Stimulated activated CD8-positive, alpha-beta memory T cell treated with anti-CD3 and anti-CD28 coated beads, Interleukin-2, amount 100 ng/mL, for 48 hours (primary cell): ENCODE data around the gene ZKSCAN8.

Experiments
- DNase-seq, 2 donors: peaks; one replicate each; pipeline ENCODE4 v3.0.0-alpha.2; 2020; ENCODE audit warnings: low read depth in 2 of 2

ZKSCAN8 gene

DNA sequence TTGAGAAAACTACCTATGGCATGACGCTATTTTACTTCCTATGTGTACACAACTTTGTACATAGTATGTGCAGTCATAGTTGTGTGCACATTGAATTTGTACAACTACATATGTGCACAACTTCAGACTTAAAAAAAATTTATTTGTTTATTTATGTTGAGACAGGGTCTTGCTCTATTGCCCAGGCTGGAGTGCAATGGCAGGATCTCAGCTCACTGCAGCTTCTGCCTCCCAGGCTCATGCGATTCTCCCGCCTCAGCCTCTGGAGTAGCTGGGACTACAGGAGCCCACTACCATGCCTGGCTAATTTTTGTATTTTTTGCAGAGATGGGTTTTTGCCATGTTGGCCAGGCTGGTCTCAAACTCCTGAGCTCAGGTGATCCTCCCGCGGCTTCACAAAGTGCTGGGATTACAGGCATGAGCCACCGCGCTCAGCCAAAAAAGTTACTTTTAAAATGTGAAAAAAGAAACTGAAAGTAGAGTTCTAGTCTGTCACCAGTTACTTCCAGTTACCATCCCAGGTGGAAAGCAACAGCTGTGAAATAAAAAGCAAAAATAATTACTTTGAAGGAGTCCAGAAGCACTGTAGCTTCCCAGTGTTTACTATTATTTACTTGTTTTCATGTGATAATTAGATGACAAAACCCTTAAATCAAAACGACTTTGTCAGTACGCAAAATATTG lies 1.7 kb upstream of the ZKSCAN8 start:
- no peak for DNase-seq

DNA sequence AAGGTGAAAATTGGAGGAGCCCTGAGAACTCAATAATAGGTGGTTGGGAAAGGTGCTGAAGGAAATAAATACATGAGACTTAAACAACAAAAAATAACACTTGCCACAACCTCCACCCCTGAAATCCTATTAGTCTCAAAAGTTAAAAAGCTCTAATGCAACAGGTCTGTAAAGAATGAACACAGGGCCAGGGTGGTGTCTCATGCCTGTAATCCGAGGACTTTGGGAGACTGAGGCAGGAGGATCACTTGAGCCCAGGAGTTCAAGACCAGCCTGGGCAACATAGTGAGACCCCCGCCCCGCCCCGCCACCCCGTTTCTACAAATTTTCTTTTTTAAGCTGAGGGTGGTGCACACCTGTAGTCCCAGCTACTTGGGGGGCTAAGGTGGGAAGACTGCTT lies 1.1 kb upstream of the ZKSCAN8 start:
- DNase-seq = no peak

DNA sequence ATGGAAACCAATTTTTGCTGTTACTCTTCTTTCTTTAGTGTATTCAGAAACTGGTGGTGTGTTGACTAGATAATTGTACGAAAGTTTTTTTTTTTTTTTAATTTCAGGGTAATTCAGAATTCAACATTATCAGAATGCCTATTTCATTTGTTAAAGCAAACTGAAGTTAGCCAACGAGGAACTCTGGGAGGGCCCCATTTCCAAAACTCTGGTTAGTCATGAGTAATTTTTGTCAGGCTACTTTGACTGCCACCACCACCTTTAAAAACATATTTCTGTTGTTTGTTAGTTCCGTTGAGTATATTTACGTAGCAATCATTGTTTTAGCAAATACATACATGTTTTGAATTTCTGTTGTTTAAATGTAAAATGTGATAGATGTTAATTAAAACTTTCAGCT lies 763 bp downstream of the ZKSCAN8 start:
- no peak for DNase-seq

DNA sequence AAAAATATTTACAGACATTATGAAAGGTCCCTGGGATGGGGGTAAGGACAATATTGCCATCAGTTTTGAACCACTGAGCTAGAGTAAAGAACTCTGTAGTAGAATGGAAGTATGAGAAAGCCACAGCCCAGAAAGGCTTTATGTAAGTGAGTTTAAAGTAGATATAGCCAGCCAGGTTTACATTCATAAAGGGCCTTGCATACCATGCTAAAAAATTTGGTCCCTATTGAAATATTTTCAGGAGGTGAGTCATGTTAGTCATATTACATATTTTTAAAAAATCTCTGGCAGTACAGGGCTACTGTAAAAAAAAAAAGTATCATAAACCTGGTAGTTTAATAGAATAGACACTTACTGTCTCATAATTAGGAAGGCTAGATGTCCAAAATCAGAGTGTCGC lies 3.5 kb downstream of the ZKSCAN8 start:
- no peak for DNase-seq

DNA sequence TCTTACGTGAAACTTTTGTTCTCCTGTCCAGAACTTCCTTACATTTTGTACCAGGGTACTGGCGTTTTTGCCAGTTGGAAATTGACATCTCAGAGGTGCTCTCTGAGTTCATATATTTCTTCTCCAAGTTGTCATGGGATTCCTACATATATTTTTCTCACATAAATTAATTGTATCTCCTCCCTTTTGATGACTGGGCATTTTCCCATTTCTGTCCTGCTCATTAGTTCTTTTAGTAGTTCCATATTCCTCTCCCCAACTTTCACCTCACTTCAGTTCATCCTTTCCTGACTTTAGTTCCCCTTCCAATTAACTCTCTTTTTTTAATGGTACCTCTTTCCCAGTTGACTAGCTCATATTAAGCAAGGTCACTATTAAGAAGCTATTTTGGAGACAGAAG lies 10.8 kb downstream of the ZKSCAN8 start:
- DNase-seq = no peak

DNA sequence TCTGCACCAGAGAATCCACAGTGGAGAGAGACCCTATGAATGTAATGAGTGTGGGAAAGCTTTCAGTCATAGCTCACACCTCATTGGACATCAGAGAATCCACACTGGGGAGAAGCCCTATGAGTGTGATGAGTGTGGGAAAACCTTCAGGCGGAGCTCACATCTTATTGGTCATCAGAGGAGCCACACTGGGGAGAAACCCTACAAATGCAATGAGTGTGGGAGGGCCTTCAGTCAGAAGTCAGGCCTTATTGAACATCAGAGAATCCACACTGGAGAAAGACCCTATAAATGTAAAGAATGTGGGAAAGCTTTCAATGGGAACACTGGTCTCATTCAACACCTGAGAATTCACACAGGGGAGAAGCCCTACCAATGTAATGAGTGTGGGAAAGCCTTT lies 11.9 kb downstream of the ZKSCAN8 start:
- DNase-seq = no peak

DNA sequence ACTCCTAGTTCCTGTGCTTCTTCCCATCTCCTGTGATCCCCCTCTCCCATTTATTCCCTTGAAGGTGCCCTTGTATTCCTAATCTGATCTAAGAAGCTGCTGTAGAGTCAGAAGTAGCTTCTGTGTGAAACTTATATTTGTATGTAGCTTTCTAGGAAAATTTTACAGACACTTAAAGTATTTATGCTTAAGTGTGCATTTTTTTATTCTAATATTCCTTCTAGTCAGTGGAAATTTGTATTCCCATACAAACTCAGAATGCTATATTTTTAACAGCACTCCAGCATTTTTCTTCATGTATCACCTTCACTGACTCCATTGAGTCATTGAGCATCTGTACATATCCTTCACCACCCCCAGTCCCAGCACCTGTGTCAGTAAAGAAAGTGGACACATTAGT lies 12.7 kb downstream of the ZKSCAN8 start:
- DNase-seq = no peak

DNA sequence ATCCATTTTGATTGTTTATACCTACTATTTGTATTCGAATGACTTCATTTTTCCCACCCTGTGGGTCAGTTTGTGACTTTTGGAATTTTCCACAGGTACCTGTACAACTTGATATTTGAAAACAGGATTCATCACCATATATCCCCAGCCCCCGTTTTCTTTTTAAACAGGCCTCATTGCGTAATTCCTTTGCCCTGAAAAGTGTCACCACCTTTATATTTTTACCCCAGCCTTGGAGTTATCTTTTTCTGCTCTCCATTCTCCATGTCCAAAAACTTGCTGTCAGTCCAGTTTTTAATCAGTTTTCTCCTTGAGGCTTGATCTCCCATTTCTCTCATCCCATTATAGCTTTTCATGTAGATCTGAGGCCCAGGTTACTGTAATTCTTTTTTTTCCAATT lies 16.6 kb downstream of the ZKSCAN8 start:
- DNase-seq = no peak

DNA sequence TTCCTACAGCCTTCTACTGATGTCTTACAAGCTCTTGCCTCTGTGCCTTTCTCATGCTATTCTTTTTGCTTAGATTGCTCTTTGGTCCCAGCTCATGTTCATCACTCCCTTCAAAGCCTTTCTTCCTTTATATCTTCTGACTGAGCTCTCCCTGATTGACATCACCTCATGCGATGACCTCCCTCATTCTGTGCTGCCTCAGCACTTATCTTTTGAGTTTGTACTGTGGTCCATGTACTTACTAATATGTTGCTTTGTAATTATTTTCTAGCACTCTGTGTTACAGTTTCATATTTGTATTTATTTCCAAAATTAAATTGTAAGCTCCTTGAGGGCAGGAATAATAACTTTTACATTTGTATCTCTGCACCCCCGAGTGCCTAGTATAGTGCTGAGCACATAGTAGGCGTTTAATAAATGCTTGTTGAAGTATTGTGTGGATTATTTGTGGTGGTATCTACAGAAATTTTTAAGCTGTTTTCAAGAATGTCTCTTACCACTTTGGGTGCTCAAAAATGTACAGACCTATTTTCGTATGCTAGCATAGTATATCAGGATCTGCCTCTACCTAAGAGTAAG lies 17.4 kb downstream of the ZKSCAN8 start:
- DNase-seq = no peak

DNA sequence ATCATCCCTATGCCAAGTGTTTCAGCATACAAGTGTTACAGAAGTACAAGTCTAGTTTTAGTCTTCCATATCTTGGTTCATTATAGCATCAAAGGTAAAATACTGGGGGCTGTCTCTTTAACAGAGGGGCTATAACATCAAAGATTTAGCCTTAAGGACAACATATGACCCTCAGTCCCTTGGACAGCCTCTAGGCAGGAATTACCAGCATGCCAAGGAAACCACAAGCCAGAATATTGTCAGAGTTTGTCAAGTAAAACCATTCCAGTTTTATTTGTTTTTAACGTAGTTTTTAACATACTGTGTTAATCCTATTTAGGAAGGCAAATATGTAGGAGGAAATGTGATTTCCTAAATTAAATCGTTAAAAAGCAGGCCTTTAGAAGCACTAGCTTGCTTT lies 18.6 kb downstream of the ZKSCAN8 start:
- no peak for DNase-seq

DNA sequence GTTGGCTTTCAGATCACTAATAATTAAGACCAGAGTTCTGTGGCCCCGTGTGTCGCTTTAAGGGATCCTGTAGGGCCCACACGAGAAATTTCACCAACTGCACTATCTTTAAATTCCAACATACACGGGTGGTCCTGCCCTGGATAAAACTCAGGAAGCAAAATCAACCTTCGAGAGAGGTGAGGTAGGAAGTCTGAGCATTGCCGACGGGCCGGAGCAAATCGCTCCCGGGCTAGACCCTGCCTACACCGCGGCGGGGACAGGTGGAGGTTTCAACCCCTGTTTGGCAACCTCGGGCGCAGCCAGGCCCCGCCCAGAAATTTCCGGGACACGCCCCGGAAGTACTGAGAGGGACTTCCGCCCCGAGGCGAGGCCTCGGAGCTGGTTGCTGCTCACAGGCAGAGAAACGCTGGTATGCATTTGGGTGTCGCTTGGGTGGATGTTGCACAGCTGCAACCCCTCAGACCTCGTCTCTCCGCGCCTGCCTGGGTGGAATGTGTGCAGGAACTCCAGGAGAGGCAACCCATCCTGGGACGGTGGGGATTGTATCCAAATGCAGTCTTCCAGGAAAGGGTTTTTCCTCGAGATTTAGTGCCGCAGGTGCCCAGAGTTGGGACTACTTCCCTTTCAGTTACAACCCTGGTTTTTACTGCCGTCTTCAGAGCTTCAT lies 19.9 kb downstream of the ZKSCAN8 start:
- DNase-seq = peak; percentile 71 to 81

DNA sequence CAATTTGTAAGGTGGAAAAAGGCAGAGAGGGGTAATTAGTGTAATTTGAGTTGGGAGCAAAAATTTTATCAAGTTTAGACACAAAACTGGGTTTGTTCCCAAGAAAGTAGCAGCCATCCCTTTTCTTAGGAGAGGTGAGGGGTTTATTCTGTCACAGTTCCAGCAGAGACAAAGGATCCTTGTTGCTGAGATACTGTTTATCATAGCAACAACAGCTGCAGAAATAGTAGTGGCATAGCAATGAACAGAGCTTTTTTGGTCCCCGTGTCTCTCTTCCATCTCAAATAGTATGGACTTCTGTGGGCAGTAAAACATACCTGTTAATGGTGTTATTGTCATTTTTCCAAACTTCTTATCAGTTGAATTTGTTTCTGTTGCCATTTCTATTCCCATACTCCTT lies 23.9 kb downstream of the ZKSCAN8 start:
- DNase-seq = no peak

DNA sequence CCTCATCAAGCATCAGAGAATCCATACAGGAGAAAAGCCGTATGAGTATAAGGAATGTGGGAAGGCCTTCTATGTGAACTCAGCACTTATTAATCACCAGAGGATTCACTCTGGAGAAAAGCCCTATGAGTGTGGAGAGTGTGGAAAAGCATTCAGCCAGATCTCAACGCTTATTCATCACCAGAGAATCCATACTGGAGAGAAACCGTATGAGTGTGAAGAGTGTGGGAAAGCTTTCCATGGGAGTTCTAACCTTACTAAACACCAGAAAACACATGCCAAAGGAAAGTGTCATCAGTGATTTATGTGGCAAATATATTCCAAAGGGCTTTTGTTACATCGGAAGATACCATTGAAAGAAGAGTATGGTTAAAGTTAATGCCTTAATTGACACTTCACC lies 25.4 kb downstream of the ZKSCAN8 start:
- no peak for DNase-seq

DNA sequence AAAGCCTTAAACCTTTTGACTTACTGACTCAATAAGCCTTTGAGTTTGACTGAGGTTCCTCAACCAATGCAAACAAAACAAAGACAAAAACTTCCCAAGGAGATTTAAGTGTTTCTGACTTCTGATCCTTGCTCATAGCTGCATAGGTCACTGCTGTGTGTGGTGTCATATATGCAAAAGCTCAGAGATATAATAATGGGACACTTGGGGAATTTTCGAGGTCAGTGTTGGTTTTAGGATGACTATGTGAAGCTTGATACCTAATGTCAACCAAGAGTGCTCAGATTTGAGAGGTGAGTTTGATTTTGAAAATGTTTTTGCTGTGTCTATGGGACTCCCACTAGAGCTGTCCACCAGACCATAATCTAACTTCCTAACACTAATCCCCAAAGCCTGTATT lies 26.2 kb downstream of the ZKSCAN8 start:
- DNase-seq = no peak

DNA sequence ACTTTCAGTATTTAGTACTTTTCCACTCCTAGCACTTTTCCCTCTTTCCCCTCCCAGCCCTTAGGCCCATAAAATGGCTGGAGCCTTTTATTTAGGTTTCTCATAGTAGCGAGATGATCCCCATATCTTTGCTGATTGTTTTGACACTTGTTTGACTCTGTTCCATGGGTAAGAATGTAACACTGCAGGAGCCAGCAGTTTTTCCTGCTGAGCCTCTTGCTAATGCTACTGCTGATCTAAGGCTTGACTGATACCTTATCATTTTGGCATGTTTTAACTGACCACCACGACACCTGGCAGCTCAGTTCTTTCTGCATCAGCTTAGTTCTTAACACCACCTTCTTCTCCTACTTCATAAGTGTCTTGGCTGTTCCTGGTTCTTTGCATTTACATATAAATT lies 29.6 kb downstream of the ZKSCAN8 start:
- no peak for DNase-seq

DNA sequence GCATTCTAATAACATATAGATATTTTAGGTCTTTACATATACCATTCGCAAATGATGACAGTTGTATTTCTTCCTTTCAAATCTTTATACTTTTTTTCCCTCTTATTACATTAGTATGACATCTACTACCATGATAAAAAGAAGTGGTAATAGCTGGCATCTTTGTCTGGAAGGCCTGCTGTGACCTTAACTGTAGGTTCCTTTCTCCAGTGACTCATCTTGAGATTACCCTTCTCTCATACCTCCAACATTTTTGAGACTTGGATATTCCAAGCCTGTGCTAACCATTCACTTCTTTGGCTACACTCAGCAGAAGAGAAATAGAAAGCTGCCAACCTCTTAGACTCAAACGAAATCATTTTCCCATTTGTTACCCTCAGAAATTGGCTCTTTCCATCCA lies 30.3 kb downstream of the ZKSCAN8 start:
- DNase-seq = no peak

DNA sequence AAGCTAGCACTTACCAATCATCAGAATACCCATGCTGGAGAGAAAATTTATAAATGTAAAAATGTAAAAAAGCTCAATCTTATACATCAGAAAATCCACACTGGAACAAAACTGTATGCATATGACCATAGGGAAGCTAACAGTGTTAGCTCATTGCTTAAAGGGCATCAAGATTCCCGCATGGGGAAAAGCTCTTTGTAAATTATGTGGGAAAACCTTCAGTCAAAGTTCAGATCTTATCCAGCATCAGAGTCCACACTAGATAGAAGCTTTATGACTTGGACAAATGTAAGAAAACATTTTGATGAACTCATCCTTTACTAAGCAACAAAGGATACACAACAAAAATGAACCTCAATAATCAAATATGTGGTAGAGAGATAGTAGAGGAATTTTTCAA lies 34.7 kb downstream of the ZKSCAN8 start:
- DNase-seq = no peak

DNA sequence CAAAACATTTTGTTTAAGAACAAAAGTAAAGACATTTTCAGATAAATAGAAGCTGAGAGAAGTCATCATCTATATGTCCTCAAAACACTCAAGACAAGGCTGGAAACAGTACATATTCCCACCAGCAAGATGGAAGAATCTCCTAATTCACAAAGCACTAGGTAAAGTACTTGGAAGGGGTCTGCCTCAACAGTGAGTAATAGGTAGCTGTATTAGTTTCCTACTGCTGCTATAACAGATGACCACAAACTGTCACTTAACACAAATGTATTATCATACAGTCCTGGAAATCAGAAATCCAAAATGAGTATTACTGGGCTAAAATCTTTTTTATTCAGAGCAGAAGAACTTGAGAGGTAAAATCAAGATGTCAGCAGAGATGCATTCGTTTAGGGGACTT lies 40.6 kb downstream of the ZKSCAN8 start:
- no peak for DNase-seq

DNA sequence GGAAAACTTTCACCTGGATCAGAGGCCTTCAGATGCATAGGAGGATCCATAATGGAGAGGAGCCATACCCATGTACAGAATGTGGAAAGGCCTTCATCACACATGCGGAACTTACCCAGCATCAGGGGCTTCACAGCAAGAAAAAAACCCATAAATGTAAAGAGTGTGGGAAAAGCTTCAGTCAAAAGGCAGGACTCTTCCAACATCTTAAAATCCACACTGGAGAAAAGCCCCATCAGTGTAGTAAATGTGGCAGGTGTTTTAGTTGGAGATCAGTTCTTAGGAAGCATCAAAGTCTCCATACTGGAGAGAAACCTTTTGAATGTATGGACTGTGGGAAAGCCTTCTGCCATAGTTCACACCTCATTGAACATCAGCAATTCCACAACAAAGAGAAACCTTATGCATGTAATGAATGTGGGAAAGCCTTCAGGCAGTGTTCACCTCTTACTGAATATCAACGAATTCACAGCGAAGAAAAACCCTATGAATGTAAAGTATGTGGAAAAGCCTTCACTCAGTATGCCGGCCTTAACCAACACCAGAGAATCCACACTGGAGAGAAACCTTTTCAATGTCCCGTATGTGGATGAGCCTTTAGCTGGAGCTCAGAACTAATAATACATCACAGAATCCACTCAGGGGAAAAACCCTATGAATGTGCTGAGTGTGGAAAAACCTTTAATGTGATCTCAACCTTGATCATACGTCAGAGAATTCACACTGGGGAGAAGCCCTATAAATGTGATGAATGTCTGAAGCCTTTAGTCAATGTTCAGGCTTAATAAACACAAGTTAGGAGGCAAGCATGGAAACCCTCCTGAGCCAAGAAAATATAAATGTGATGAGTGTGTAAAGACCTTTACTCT lies 46.7 kb downstream of the ZKSCAN8 start:
- DNase-seq = no peak

DNA sequence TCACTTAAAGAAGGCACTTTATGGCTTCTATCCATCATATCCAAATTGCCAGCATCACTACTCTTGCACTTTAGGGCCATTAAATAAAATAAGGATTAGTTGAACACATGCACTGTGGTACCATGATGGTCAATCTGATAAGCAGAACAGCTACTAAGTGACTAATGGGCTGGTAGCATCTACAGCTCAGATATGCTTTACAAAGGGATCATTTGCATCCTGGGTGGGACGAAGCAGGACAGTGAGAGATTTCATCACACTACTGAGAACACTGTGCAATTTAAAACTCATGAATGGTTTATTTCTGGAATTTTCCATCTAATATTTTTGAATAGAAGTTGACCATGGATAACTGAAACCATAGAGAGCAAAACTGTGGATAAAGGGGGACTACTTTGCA lies 58.3 kb downstream of the ZKSCAN8 start:
- DNase-seq = no peak

DNA sequence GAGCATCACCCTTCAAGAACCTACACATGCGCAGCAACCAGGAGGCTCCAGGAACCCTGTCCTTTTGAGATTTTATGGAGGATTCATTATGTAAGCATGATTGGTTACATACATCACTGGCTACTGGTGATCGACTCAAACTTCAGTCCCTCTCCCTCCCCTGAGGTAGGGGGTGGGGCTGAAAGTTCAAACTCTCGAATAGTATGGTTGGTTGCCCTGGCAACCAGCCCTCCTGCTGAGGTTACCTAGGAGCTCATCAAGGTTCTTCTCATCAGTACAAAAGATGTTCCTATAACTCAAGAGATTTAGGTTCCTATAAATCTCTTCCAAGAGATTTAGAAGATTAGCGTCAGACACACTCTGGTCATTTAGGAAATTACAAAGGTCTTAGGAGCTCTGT lies 61.5 kb downstream of the ZKSCAN8 start:
- no peak for DNase-seq

DNA sequence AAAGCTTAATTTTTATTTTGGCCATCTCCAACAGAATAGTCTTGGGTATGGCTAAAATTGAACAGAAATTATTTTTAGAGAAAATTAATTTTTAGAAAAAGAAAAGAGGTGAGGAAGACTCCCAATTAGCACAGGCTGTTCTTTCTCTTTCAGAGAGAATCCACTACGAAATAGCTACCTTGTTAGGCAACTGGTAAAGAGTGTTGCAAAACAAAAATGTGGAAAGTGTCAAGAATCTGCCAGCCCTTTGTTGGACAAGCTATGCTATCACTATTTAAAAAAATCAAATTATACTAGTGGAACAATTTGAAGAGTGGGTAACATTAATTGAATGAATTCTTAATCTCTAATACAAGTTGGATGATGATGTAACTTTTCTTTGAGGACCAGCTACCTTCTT lies 64.2 kb downstream of the ZKSCAN8 start:
- no peak for DNase-seq

DNA sequence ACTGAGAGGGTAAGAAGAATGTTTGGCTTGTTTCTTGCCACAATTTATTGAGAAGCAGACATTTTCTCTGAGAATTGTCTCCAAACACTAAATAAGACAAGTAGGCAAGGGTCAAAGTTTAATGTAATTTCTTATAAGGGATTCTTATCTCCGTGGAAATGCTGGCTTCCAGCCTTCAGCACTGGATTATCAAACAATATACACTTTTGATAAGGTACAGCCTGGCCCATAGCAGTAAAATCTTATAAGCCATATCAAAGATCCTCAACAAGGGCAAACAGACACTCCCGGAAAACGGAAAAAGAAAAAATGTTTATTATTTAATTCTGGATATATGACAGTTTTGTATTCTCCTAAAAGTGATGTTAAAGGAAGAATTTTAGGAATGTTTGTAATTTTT lies 64.8 kb downstream of the ZKSCAN8 start:
- no peak for DNase-seq
